HG03521 (cell line): ENCODE data around the gene LILRA5.
"Not testable (repeated sequence)": the region's sequence is repeated elsewhere in the genome, so short reads cannot be mapped to it uniquely, and the experiment has no call there.

ENCODE experiments used
- ATAC-seq: cut with Tn5 transposase; IDR thresholded peaks from one replicate; pipeline ENCODE4 v1.9.1; 2021; ENCODE audit warnings: mild to moderate bottlenecking, moderate library complexity; ENCODE audit not compliant: unreplicated experiment

LILRA5 gene

GRCh38 chr19:54277111-54277615 is 35.8 kb downstream of the LILRA5 start:
- ATAC-seq = not testable (repeated sequence)

GRCh38 chr19:54275951-54276350 is 37.0 kb downstream of the LILRA5 start:
- ATAC-seq = no peak

- not testable (repeated sequence) for ATAC-seq
These were observed 38.5 kb downstream of the LILRA5 start for GRCh38 chr19:54274516-54274915.

GRCh38 chr19:54273821-54274220 is 39.1 kb downstream of the LILRA5 start:
- ATAC-seq = no peak

GRCh38 chr19:54272181-54272580 is 40.8 kb downstream of the LILRA5 start:
- ATAC-seq = not testable (repeated sequence)

- ATAC-seq = not testable (repeated sequence)
These were observed 41.4 kb downstream of the LILRA5 start for GRCh38 chr19:54271587-54271986.

GRCh38 chr19:54271106-54271505 is 41.9 kb downstream of the LILRA5 start:
- no peak for ATAC-seq

GRCh38 chr19:54268936-54269335 is 44.0 kb downstream of the LILRA5 start:
- ATAC-seq = no peak

- no peak for ATAC-seq
These were observed 46.8 kb downstream of the LILRA5 start for GRCh38 chr19:54266133-54266532.

GRCh38 chr19:54262470-54262869 is 50.5 kb downstream of the LILRA5 start:
- ATAC-seq = no peak

- no peak for ATAC-seq
These were observed 50.9 kb downstream of the LILRA5 start for GRCh38 chr19:54262066-54262465.

- ATAC-seq = no peak
These were observed 55.9 kb downstream of the LILRA5 start, which contains the start of gene LILRB5 for GRCh38 chr19:54257116-54257480. TSS of gene LILRB5 (minus strand) at chr19:54257273. CDS start at chr19:54257193, 80 bp downstream.
